Suprapubic skin (tissue), 3 donors: ENCODE results near the gene BAIAP2L1.

Source experiments
- CTCF ChIP-seq, 2 donors: fragments of 200-600 bp in 1 of 2; fragments of 450-650 bp in 1 of 2; sonication (generic) in 1 of 2; IDR thresholded peaks; one replicate each; pipeline ENCODE4 v1.5.1; 2016 to 2019; ENCODE audit warnings: antibody characterized with exemption in 2 of 2, mild to moderate bottlenecking in 1 of 2, moderate library complexity in 1 of 2
- EP300 ChIP-seq: sonication (generic); formaldehyde crosslinking; IDR thresholded peaks from one replicate; pipeline ENCODE4 v1.6.1; 2017; ENCODE audit warnings: antibody characterized with exemption

GRCh38 chr7:98376711-98377110 lies 24.2 kb downstream of the BAIAP2L1 start:
- TF ChIP-seq EP300, result no peak
- TF ChIP-seq CTCF (IDR thresholded peaks at IDR 0.05), result no peak
